H9 (cell line): ENCODE data around the gene ADAMTS17. TPM values are rescaled to one million over a fixed set of nuclear protein-coding genes. Genes with fewer than 3 reads are reported as not detected.

Experiments
- DNase-seq: peaks from one replicate; pipeline ENCODE4 v3.0.0-alpha.2; 2017
- H2AFZ ChIP-seq: one replicate; pipeline ENCODE4 v1.6.1; 2013; ENCODE audit warnings: mild to moderate bottlenecking, low read length, control low read depth, moderate library complexity
- H2AK5ac ChIP-seq: 2 replicates; pipeline ENCODE4 v1.6.1; 2013; ENCODE audit warnings: low read length, control low read depth, mixed read lengths; ENCODE audit not compliant: insufficient read length
- H2BK120ac ChIP-seq: one replicate; pipeline ENCODE4 v1.6.1; 2013; ENCODE audit warnings: low read depth, mild to moderate bottlenecking, low read length, control low read depth, inconsistent platforms; ENCODE audit not compliant: poor library complexity, severe bottlenecking
- H2BK12ac ChIP-seq: 2 replicates; pipeline ENCODE4 v1.6.1; 2013; ENCODE audit warnings: low read length, control low read depth, mixed read lengths, low read depth; ENCODE audit not compliant: insufficient read length
- H2BK15ac ChIP-seq: 2 replicates; pipeline ENCODE4 v1.6.1; 2013; ENCODE audit warnings: low read depth, low read length, control low read depth
- H2BK20ac ChIP-seq: one replicate; pipeline ENCODE4 v1.6.1; 2013; ENCODE audit warnings: low read depth, mild to moderate bottlenecking, low read length, control low read depth, inconsistent platforms; ENCODE audit not compliant: poor library complexity, severe bottlenecking
- H2BK5ac ChIP-seq: 2 replicates; pipeline ENCODE4 v1.6.1; 2013; ENCODE audit warnings: low read length, control low read depth, mixed read lengths; ENCODE audit not compliant: insufficient read length
- H3K14ac ChIP-seq: 2 replicates; pipeline ENCODE4 v1.6.1; 2013; ENCODE audit warnings: low read length, control low read depth; ENCODE audit not compliant: insufficient read depth
- H3K18ac ChIP-seq: 2 replicates; pipeline ENCODE4 v1.6.1; 2013; ENCODE audit warnings: low read depth, mild to moderate bottlenecking, mixed read lengths, low read length, control low read depth; ENCODE audit not compliant: insufficient read length
- H3K23ac ChIP-seq: 2 replicates; pipeline ENCODE4 v1.6.1; 2013; ENCODE audit warnings: low read length, control low read depth, mixed read lengths, low read depth; ENCODE audit not compliant: insufficient read length
- H3K23me2 ChIP-seq: 2 replicates; pipeline ENCODE4 v1.6.1; 2013; ENCODE audit warnings: low read depth, mild to moderate bottlenecking, mixed read lengths, low read length, control low read depth; ENCODE audit not compliant: insufficient read length, poor library complexity, severe bottlenecking
- H3K27ac ChIP-seq: 2 replicates; pipeline ENCODE4 v1.5.1; 2013; ENCODE audit warnings: low read length, control low read depth, mixed read lengths, low read depth; ENCODE audit not compliant: insufficient read length
- H3K27me3 ChIP-seq: 2 replicates; pipeline ENCODE4 v1.6.1; 2013; ENCODE audit warnings: low read length, control low read depth, inconsistent platforms; ENCODE audit not compliant: insufficient read depth
- H3K4ac ChIP-seq: 2 replicates; pipeline ENCODE4 v1.6.1; 2013; ENCODE audit warnings: low read depth, mild to moderate bottlenecking, control low read depth, inconsistent platforms, low read length, moderate library complexity
- H3K4me1 ChIP-seq: 2 replicates; pipeline ENCODE4 v1.6.1; 2013; ENCODE audit warnings: low read length, control low read depth, inconsistent platforms; ENCODE audit not compliant: insufficient read depth
- H3K4me2 ChIP-seq: 2 replicates; pipeline ENCODE4 v1.6.1; 2013; ENCODE audit warnings: low read length, control low read depth, mixed read lengths; ENCODE audit not compliant: insufficient read length, insufficient read depth
- H3K56ac ChIP-seq: 2 replicates; pipeline ENCODE4 v1.6.1; 2013; ENCODE audit warnings: low read depth, mild to moderate bottlenecking, mixed read lengths, low read length, control low read depth; ENCODE audit not compliant: insufficient read length
- H3K79me1 ChIP-seq: 2 replicates; pipeline ENCODE4 v1.6.1; 2013; ENCODE audit warnings: low read depth, mild to moderate bottlenecking, moderate library complexity, low read length, control low read depth, inconsistent platforms; ENCODE audit not compliant: insufficient read depth, poor library complexity, severe bottlenecking
- H3K79me2 ChIP-seq: 2 replicates; pipeline ENCODE4 v1.6.1; 2013; ENCODE audit warnings: low read length, control low read depth, inconsistent platforms; ENCODE audit not compliant: insufficient read depth
- H3K9ac ChIP-seq: 2 replicates; pipeline ENCODE4 v1.6.1; 2013; ENCODE audit warnings: low read length, control low read depth, mixed read lengths; ENCODE audit not compliant: insufficient read length; ENCODE audit errors: extremely low read depth
- H3K9me3 ChIP-seq: one replicate; pipeline ENCODE4 v1.6.1; 2013; ENCODE audit warnings: low read depth, low read length, inconsistent platforms; ENCODE audit not compliant: control insufficient read depth
- H3T11ph ChIP-seq: one replicate; pipeline ENCODE4 v1.6.1; 2013; ENCODE audit warnings: mild to moderate bottlenecking, low read length, control low read depth, inconsistent platforms
- H4K20me1 ChIP-seq: one replicate; pipeline ENCODE4 v1.6.1; 2013; ENCODE audit not compliant: control insufficient read depth, insufficient read length, insufficient read depth
- H4K5ac ChIP-seq: 2 replicates; pipeline ENCODE4 v1.6.1; 2013; ENCODE audit warnings: low read depth, mild to moderate bottlenecking, mixed read lengths, low read length, control low read depth; ENCODE audit not compliant: insufficient read length
- H4K8ac ChIP-seq: replicated peaks from 2 replicates; pipeline ENCODE4 v1.6.1; 2013; ENCODE audit warnings: low read length, control low read depth, mixed read lengths, low read depth; ENCODE audit not compliant: insufficient read length
- H4K91ac ChIP-seq: 2 replicates; pipeline ENCODE4 v1.6.1; 2013; ENCODE audit warnings: low read depth, mild to moderate bottlenecking, moderate library complexity, mixed read lengths, low read length, control low read depth; ENCODE audit not compliant: insufficient read length
- H3K27ac Mint-ChIP-seq, 3 experiments: 2 replicates in 2 of 3; 3 replicates in 1 of 3; pipeline ENCODE4 v1.8.0; 2020 to 2021; ENCODE audit warnings: mixed read lengths in 3 of 3, mild to moderate bottlenecking in 1 of 3, moderate library complexity in 1 of 3
- H3K27me3 Mint-ChIP-seq: 2 replicates; pipeline ENCODE4 v1.8.0; 2021; ENCODE audit warnings: low read depth, mild to moderate bottlenecking, moderate library complexity, mixed read lengths
- H3K36me3 Mint-ChIP-seq, 3 experiments: 2 replicates in 2 of 3; 3 replicates in 1 of 3; pipeline ENCODE4 v1.8.0; 2020 to 2021; ENCODE audit warnings: low read depth in 3 of 3, mixed read lengths in 3 of 3; ENCODE audit not compliant: insufficient read depth in 1 of 3
- H3K4me1 Mint-ChIP-seq, 2 experiments: 2 replicates each; pipeline ENCODE4 v1.8.0; 2020; ENCODE audit warnings: mixed read lengths in 2 of 2
- H3K4me3 Mint-ChIP-seq, 2 experiments: 2 replicates in 1 of 2; 3 replicates in 1 of 2; pipeline ENCODE4 v1.8.0; 2020 to 2021; ENCODE audit warnings: mild to moderate bottlenecking in 2 of 2, mixed read lengths in 2 of 2, moderate library complexity in 1 of 2
- H3K9me3 Mint-ChIP-seq, 2 experiments: 2 replicates in 1 of 2; 3 replicates in 1 of 2; pipeline ENCODE4 v1.8.0; 2020; ENCODE audit warnings: mild to moderate bottlenecking in 2 of 2, mixed read lengths in 2 of 2, moderate library complexity in 1 of 2
- WGBS: extraction: QIAGEN DNeasy Blood & Tissue Kit; methylation state at CpG from one replicate; pipeline ENCODE4 v1.1.7; 2013; ENCODE audit warnings: missing lambda C conversion rate, low lambda C conversion rate, mixed read lengths; ENCODE audit not compliant: insufficient read length; ENCODE audit errors: extremely low coverage; 5-methylcytosine and 5-hydroxymethylcytosine counted together
- total RNA-seq: library from RNA; stranded (reverse); gene quantifications from 2 replicates; pipeline ENCODE4 v1.2.1, GENCODE V29; 2021
- TF ChIP-seq, protein P1 (sequence below): fragments of 200-600 bp; sonication (generic); conservative IDR thresholded peaks from 3 replicates; pipeline ENCODE4 v1.8.0; 2021; ENCODE audit warnings: antibody characterized with exemption, mild to moderate bottlenecking

The ADAMTS17 gene
- total RNA-seq, 1 experiment from 2014 or later: 2.9 TPM

DNA sequence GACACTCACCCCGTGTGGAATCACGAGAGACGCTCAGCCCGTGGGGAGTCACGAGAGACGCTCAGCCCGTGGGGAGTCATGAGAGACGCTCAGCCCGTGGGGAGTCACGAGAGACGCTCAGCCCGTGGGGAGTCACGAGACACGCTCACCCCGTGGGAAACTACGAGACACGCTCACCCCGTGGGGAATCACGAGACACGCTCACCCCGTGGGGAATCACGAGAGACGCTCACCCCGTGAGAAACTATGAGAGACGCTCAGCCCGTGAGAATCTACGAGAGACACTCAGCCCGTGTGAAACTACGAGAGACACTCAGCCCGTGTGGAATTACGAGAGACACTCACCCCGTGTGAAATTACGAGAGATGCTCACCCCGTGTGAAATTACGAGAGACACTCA is 49.8 kb downstream of the ADAMTS17 start:
- Mint-ChIP-seq H3K9me3 (peaks cover 4 to 12% of the 10 kb centered on the region in 2 experiments; a peak in 4 of 5 replicates), H3K27me3 (no peaks in the 10 kb centered on the region), H3K4me1 (peaks cover 4 to 9% of the 10 kb centered on the region in 2 experiments; a peak in 3 of 4 replicates), H3K4me3 (no peak overlapping the region), H3K36me3 (peaks cover 0 to 6% (median 5%) of the 10 kb centered on the region in 3 experiments; a peak in 2 of 7 replicates), H3K27ac (no peak overlapping the region)
- Histone ChIP-seq H2BK20ac (no peak overlapping the region), H3T11ph (no peak overlapping the region), H3K14ac (no peak overlapping the region; the same call in 1 of the 2 replicates), H4K8ac (no peak overlapping the region), H3K23ac (no peak overlapping the region), H3K9ac (no peak overlapping the region), H4K91ac (no peak overlapping the region), H3K23me2 (no peaks in the 10 kb centered on the region), H2AK5ac (no peak overlapping the region), H2BK12ac (no peak overlapping the region), H2BK120ac (no peak overlapping the region), H3K9me3 (no peaks in the 10 kb centered on the region), H3K27me3 (no peaks in the 10 kb centered on the region), H4K5ac (no peak overlapping the region), H2AFZ (no peak overlapping the region), H3K27ac (no peak overlapping the region), H3K79me1 (no peaks in the 10 kb centered on the region), H3K18ac (no peak overlapping the region), H3K56ac (no peak overlapping the region), H3K4ac (no peak overlapping the region), H2BK5ac (no peak overlapping the region), H2BK15ac (no peak overlapping the region), H4K20me1 (no peaks in the 10 kb centered on the region), H3K79me2 (no peaks in the 10 kb centered on the region), H3K4me2 (no peak overlapping the region), H3K4me1 (no peaks in the 10 kb centered on the region)
- TF ChIP-seq, protein P1, sequence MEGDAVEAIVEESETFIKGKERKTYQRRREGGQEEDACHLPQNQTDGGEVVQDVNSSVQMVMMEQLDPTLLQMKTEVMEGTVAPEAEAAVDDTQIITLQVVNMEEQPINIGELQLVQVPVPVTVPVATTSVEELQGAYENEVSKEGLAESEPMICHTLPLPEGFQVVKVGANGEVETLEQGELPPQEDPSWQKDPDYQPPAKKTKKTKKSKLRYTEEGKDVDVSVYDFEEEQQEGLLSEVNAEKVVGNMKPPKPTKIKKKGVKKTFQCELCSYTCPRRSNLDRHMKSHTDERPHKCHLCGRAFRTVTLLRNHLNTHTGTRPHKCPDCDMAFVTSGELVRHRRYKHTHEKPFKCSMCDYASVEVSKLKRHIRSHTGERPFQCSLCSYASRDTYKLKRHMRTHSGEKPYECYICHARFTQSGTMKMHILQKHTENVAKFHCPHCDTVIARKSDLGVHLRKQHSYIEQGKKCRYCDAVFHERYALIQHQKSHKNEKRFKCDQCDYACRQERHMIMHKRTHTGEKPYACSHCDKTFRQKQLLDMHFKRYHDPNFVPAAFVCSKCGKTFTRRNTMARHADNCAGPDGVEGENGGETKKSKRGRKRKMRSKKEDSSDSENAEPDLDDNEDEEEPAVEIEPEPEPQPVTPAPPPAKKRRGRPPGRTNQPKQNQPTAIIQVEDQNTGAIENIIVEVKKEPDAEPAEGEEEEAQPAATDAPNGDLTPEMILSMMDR: no peak
- WGBS: no CpG with 5 or more reads among the region's 35 CpGs
- no peak for DNase-seq
